Fibroblast of pulmonary artery (primary cell): ENCODE results near the gene CENPF.
A peak's percentile ranks its signal among the peaks of the same experiment; 100 is the strongest.
"Not testable (repeated sequence)": the region's sequence is repeated elsewhere in the genome, so short reads cannot be mapped to it uniquely, and the experiment has no call there.

Experiments used
- DNase-seq: peaks from one replicate; pipeline ENCODE4 v3.0.0-alpha.2; 2010; ENCODE audit warnings: low read depth
- H3K4me3 ChIP-seq: replicated peaks from 2 replicates; pipeline ENCODE4 v1.5.1; 2011; ENCODE audit warnings: low read depth, mild to moderate bottlenecking, control low read depth, low read length, moderate library complexity
- TF ChIP-seq, protein P1 (sequence below): IDR thresholded peaks from 2 replicates; pipeline ENCODE4 v1.5.1; 2011; ENCODE audit warnings: mild to moderate bottlenecking, control low read depth, low read length, inconsistent platforms; ENCODE audit errors: missing control alignments

CENPF gene

GRCh38 chr1:214664651-214665433, 61.8 kb downstream of the CENPF start:
- TF ChIP-seq, protein P1, sequence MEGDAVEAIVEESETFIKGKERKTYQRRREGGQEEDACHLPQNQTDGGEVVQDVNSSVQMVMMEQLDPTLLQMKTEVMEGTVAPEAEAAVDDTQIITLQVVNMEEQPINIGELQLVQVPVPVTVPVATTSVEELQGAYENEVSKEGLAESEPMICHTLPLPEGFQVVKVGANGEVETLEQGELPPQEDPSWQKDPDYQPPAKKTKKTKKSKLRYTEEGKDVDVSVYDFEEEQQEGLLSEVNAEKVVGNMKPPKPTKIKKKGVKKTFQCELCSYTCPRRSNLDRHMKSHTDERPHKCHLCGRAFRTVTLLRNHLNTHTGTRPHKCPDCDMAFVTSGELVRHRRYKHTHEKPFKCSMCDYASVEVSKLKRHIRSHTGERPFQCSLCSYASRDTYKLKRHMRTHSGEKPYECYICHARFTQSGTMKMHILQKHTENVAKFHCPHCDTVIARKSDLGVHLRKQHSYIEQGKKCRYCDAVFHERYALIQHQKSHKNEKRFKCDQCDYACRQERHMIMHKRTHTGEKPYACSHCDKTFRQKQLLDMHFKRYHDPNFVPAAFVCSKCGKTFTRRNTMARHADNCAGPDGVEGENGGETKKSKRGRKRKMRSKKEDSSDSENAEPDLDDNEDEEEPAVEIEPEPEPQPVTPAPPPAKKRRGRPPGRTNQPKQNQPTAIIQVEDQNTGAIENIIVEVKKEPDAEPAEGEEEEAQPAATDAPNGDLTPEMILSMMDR, result no peak

GRCh38 chr1:214665606-214666110, 62.7 kb downstream of the CENPF start:
- no peak for DNase-seq
- no peak overlapping the region for H3K4me3 ChIP-seq
- TF ChIP-seq, protein P1, result no peak

More at GRCh38 chr1:214664651-214665433, 61.8 kb downstream of the CENPF start:
- no peak for DNase-seq
- H3K4me3 ChIP-seq, result no peak overlapping the region

GRCh38 chr1:214666674-214667073, 63.7 kb downstream of the CENPF start:
- TF ChIP-seq, protein P1, result no peak
- H3K4me3 ChIP-seq, result no peak overlapping the region
- DNase-seq, result no peak

GRCh38 chr1:214670098-214670497, 67.1 kb downstream of the CENPF start:
- no peak overlapping the region for H3K4me3 ChIP-seq
- TF ChIP-seq, protein P1, result no peak
- peak; percentile 90 for DNase-seq

DNA sequence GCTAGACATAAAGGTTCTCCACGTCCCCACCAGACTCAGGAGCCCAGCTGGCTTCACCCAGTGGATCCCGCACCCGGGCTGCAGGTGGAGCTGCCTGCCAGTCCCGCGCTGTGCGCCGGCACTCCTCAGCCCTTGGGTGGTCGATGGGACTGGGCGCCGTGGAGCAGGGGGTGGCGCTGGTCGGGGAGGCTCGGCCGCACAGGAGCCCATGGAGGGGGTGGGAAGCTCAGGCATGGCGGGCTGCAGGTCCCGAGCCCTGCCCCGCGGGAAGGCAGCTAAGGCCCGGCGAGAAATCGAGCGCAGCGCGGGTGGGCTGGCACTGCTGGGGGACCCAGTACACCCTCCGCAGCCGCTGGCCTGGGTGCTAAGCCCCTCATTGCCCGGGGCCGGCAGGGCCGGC, 70.0 kb downstream of the CENPF start:
- H3K4me3 ChIP-seq, DNase-seq: not testable (repeated sequence)

DNA sequence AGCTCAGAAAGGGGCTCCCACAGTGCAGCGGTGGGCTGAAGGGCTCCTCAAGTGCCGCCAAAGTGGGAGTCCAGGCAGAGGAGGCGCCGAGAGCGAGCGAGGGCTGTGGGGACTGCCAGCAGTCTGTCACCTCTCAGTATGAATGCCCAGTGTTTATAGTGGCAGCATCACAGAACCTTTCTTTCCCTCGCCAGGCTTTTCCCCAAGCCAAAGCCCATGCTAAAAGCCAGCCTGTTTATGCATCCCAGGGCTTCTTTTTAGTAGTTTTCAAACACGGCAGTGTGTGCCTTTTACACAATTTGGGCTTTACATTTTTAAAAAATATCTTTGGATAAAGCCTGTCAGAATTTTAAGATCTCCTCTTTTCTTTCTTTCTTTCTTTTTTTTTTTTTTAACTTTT, 70.6 kb downstream of the CENPF start:
- no peak for DNase-seq
- TF ChIP-seq, protein P1, result no peak
- H3K4me3 ChIP-seq, result no peak overlapping the region

DNA sequence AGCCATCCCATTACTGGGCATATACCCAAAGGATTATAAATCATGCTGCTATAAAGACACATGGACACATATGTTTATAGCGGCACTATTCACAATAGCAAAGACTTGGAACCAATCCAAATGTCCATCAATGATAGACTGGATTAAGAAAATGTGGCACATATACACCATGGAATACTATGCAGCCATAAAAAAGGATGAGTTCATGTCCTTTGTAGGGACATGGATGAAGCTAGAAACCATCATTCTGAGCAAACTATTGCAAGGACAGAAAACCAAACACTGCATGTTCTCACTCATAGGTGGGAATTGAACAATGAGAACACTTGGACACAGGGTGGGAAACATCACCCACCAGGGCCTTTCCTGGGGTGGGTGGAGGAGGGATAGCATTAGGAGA, 72.5 kb downstream of the CENPF start:
- not testable (repeated sequence) for H3K4me3 ChIP-seq

DNA sequence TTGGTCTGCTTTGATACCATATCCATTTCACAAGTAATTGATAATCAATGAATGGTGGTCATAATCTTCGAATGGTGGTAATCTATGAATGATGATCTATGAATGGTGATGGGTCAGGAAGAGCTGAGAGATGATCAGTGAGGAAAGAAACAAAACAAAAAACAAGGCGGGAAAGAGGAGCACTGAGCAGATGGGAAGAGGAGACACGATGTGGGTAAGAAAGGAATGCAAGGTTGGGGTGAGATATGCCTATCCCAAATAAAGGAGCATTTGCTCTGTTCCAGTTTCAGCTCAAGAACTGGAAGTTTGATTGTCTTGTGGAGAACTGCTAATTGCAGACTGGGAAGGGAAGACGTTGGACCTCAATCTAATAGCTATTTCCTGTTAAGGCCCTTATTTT, 73.8 kb downstream of the CENPF start:
- H3K4me3 ChIP-seq, result no peak overlapping the region
- no peak for DNase-seq
- TF ChIP-seq, protein P1, result no peak

More for the DNA sequence above, 72.5 kb downstream of the CENPF start:
- DNase-seq, result not testable (repeated sequence)
